Hypothalamus (tissue), 51 donors: Measurements from ENCODE around the gene FBLIM1.

Experiments
- DNase-seq, 51 donors: peaks; one replicate each; lab custom pipeline; 2025; lab: John Stamatoyannopoulos, UW

FBLIM1 gene

GRCh38 chr1:15744122-15744679 is 14.4 kb upstream of the FBLIM1 start:
- no peak for DNase-seq

GRCh38 chr1:15747378-15747777 is 11.2 kb upstream of the FBLIM1 start:
- DNase-seq, result no peak

- DNase-seq, result no peak
Observed at GRCh38 chr1:15748264-15748663, 10.3 kb upstream of the FBLIM1 start.

GRCh38 chr1:15748690-15749398 is 9.8 kb upstream of the FBLIM1 start:
- no peak for DNase-seq

GRCh38 chr1:15749399-15750291 is 8.9 kb upstream of the FBLIM1 start:
- DNase-seq, result no peak

GRCh38 chr1:15750924-15751323 is 7.7 kb upstream of the FBLIM1 start:
- no peak for DNase-seq

- no peak for DNase-seq
Observed at GRCh38 chr1:15751717-15752116, 6.9 kb upstream of the FBLIM1 start.

GRCh38 chr1:15753776-15754175 is 4.8 kb upstream of the FBLIM1 start:
- DNase-seq, result no peak

GRCh38 chr1:15755021-15755645 is 3.5 kb upstream of the FBLIM1 start:
- no peak for DNase-seq

- peak in 2 of 51 donors; percentile 8 to 15 for DNase-seq
Observed at GRCh38 chr1:15755646-15756040, 3.0 kb upstream of the FBLIM1 start.

- DNase-seq, result peak in 3 of 51 donors; percentile 7 to 48 (median 37)
Observed at GRCh38 chr1:15756143-15757015, 2.2 kb upstream of the FBLIM1 start.

- DNase-seq, result no peak
Observed at GRCh38 chr1:15757016-15757543, 1.5 kb upstream of the FBLIM1 start.

- DNase-seq, result no peak
Observed at GRCh38 chr1:15757575-15758342, 836 bp upstream of the FBLIM1 start.

GRCh38 chr1:15758953-15759661 is 512 bp downstream of the FBLIM1 start:
- DNase-seq, result no peak

- DNase-seq, result no peak
Observed at GRCh38 chr1:15760520-15761211, 2.1 kb downstream of the FBLIM1 start.

- DNase-seq, result no peak
Observed at GRCh38 chr1:15761366-15762128, 3.0 kb downstream of the FBLIM1 start.

- no peak for DNase-seq
Observed at GRCh38 chr1:15762546-15762945, 4.0 kb downstream of the FBLIM1 start.
